Measurements from ENCODE around the gene GALNT14. TPM values are rescaled to one million over a fixed set of nuclear protein-coding genes. Genes with fewer than 3 reads are reported as not detected.

The GALNT14 gene
- total RNA-seq, 4 donors from 2014 or later: 8.3 to 26.1 (median 16.3) TPM

- H3K27me3 ChIP-seq: no peaks in the 10 kb centered on the region
- no peak overlapping the region for H3K27ac ChIP-seq
- H3K4me1 ChIP-seq: no peaks in the 10 kb centered on the region
- H3K36me3 ChIP-seq: no peaks in the 10 kb centered on the region
- H3K4me3 ChIP-seq: no peak overlapping the region
- no peak for DNase-seq
- TF ChIP-seq CTCF (IDR thresholded peaks at IDR 0.05): no peak
- TF ChIP-seq POLR2A (IDR thresholded peaks at IDR 0.05): no peak
- H3K9me3 ChIP-seq: no peaks in the 10 kb centered on the region
These were observed 90.6 kb downstream of the GALNT14 start for GRCh38 chr2:31047599-31047998.

- Histone ChIP-seq H3K27me3 (no peaks in the 10 kb centered on the region), H3K27ac (no peak overlapping the region), H3K4me3 (no peak overlapping the region), H3K4me1 (no peaks in the 10 kb centered on the region), H3K9me3 (peaks cover 0 to 9% (median 0%) of the 10 kb centered on the region in 4 donors), H3K36me3 (no peaks in the 10 kb centered on the region)
- no peak for TF ChIP-seq POLR2A (IDR thresholded peaks at IDR 0.05)
- peak in 1 of 6 experiments; percentile 21 for TF ChIP-seq CTCF (IDR thresholded peaks at IDR 0.05)
- DNase-seq: no peak
These were observed 99.9 kb downstream of the GALNT14 start for GRCh38 chr2:31038385-31038784.

GRCh38 chr2:31037058-31037457 is 101.2 kb downstream of the GALNT14 start:
- H3K9me3 ChIP-seq: peaks cover 0 to 9% (median 0%) of the 10 kb centered on the region in 4 donors
- no peaks in the 10 kb centered on the region for H3K36me3 ChIP-seq
- no peak overlapping the region for H3K27ac ChIP-seq
- TF ChIP-seq CTCF (IDR thresholded peaks at IDR 0.05): no peak
- TF ChIP-seq POLR2A (IDR thresholded peaks at IDR 0.05): no peak
- H3K4me1 ChIP-seq: no peaks in the 10 kb centered on the region
- no peaks in the 10 kb centered on the region for H3K27me3 ChIP-seq
- DNase-seq: no peak
- no peak overlapping the region for H3K4me3 ChIP-seq

- Histone ChIP-seq H3K4me3 (no peak overlapping the region), H3K27me3 (no peaks in the 10 kb centered on the region), H3K27ac (no peak overlapping the region), H3K4me1 (no peaks in the 10 kb centered on the region), H3K9me3 (peaks cover 0 to 9% (median 0%) of the 10 kb centered on the region in 4 donors), H3K36me3 (no peaks in the 10 kb centered on the region)
- DNase-seq: no peak
- peak in 1 of 6 experiments; percentile 4 for TF ChIP-seq CTCF (IDR thresholded peaks at IDR 0.05)
- no peak for TF ChIP-seq POLR2A (IDR thresholded peaks at IDR 0.05)
These were observed 105.2 kb downstream of the GALNT14 start for GRCh38 chr2:31033032-31033431.

- no peak for TF ChIP-seq POLR2A (IDR thresholded peaks at IDR 0.05)
- TF ChIP-seq CTCF (IDR thresholded peaks at IDR 0.05): no peak
- H3K4me3 ChIP-seq: no peak overlapping the region
- DNase-seq: no peak
- H3K36me3 ChIP-seq: no peaks in the 10 kb centered on the region
- no peaks in the 10 kb centered on the region for H3K27me3 ChIP-seq
- H3K27ac ChIP-seq: no peak overlapping the region
- H3K4me1 ChIP-seq: no peaks in the 10 kb centered on the region
- peaks cover 0 to 7% (median 0%) of the 10 kb centered on the region in 4 donors for H3K9me3 ChIP-seq
These were observed 105.8 kb downstream of the GALNT14 start for GRCh38 chr2:31032475-31032874.

- Histone ChIP-seq H3K4me3 (no peak overlapping the region), H3K4me1 (no peaks in the 10 kb centered on the region), H3K27me3 (no peaks in the 10 kb centered on the region), H3K36me3 (no peaks in the 10 kb centered on the region), H3K27ac (no peak overlapping the region), H3K9me3 (no peaks in the 10 kb centered on the region)
- no peak for TF ChIP-seq POLR2A (IDR thresholded peaks at IDR 0.05)
- no peak for TF ChIP-seq CTCF (IDR thresholded peaks at IDR 0.05)
- DNase-seq: no peak
These were observed 107.0 kb downstream of the GALNT14 start for GRCh38 chr2:31031132-31031706.
